NCI-H187 treated with DMSO at 0.1 percent for 48 hours (cell line): ENCODE data around the gene PER2.
"Not testable (repeated sequence)": the region's sequence is repeated elsewhere in the genome, so short reads cannot be mapped to it uniquely, and the experiment has no call there.

Experiments
- DNase-seq: peaks from one replicate; lab custom pipeline; 2025; lab: John Stamatoyannopoulos, UW

The PER2 gene

GRCh38 chr2:238288650-238289573 lies 502 bp upstream of the PER2 start:
- peak; percentile 28 for DNase-seq

- no peak for DNase-seq
These were observed 1.2 kb downstream of the PER2 start for GRCh38 chr2:238286987-238287736.

GRCh38 chr2:238286551-238286950 lies 1.9 kb downstream of the PER2 start:
- no peak for DNase-seq

- DNase-seq: no peak
These were observed 2.3 kb downstream of the PER2 start for GRCh38 chr2:238286095-238286494.

- DNase-seq: no peak
These were observed 2.7 kb downstream of the PER2 start for GRCh38 chr2:238285653-238286082.

- DNase-seq: no peak
These were observed 3.5 kb downstream of the PER2 start for GRCh38 chr2:238284802-238285515.

GRCh38 chr2:238282861-238283738 lies 5.3 kb downstream of the PER2 start:
- no peak for DNase-seq

GRCh38 chr2:238281826-238282480 lies 6.5 kb downstream of the PER2 start:
- no peak for DNase-seq

GRCh38 chr2:238280083-238280825 lies 8.2 kb downstream of the PER2 start:
- no peak for DNase-seq

GRCh38 chr2:238279324-238279682 lies 9.1 kb downstream of the PER2 start:
- no peak for DNase-seq

- no peak for DNase-seq
These were observed 9.6 kb downstream of the PER2 start for GRCh38 chr2:238278626-238279323.

- DNase-seq: no peak
These were observed 10.7 kb downstream of the PER2 start for GRCh38 chr2:238277695-238278094.

GRCh38 chr2:238274152-238274865 lies 14.1 kb downstream of the PER2 start:
- no peak for DNase-seq

- not testable (repeated sequence) for DNase-seq
These were observed 15.0 kb downstream of the PER2 start for GRCh38 chr2:238273433-238273832.

GRCh38 chr2:238272156-238272555 lies 16.3 kb downstream of the PER2 start:
- DNase-seq: no peak

GRCh38 chr2:238271686-238272085 lies 16.7 kb downstream of the PER2 start:
- not testable (repeated sequence) for DNase-seq

GRCh38 chr2:238271061-238271554 lies 17.3 kb downstream of the PER2 start:
- DNase-seq: no peak

- DNase-seq: no peak
These were observed 17.8 kb downstream of the PER2 start for GRCh38 chr2:238270606-238271005.

GRCh38 chr2:238269741-238270140 lies 18.7 kb downstream of the PER2 start:
- DNase-seq: no peak
